SK-N-SH treated with all-trans-retinoic acid at 6 μM for 48 hours (cell line): Measurements from ENCODE around the gene OSBPL2.

Experiments
- ATAC-seq: fragments of 200-7000 bp; cut with Tn5 transposase; 3 replicates; pipeline ENCODE4 v1.9.1; 2020; ENCODE audit warnings: mild to moderate bottlenecking, moderate library complexity
- ARNTL ChIP-seq: fragments of 450-650 bp; formaldehyde crosslinking; IDR thresholded peaks from 2 replicates; pipeline ENCODE4 v1.5.0; 2020; ENCODE audit warnings: low read depth, mild to moderate bottlenecking, moderate library complexity, borderline replicate concordance
- BACH2 ChIP-seq: fragments of 250-450 bp; sonication (Bioruptor Pico); IDR thresholded peaks from 2 replicates; pipeline ENCODE4 v1.9.0; 2021; ENCODE audit warnings: mild to moderate bottlenecking, borderline replicate concordance
- CSDC2 ChIP-seq: fragments of 250-450 bp; sonication (Bioruptor Pico); IDR thresholded peaks from 2 replicates; pipeline ENCODE4 v1.5.0; 2020; ENCODE audit warnings: mild to moderate bottlenecking, moderate library complexity
- ESRRG ChIP-seq: fragments of 250-450 bp; sonication (Bioruptor Pico); IDR thresholded peaks from 2 replicates; pipeline ENCODE4 v1.6.1; 2021; ENCODE audit warnings: mild to moderate bottlenecking
- GLIS3 ChIP-seq: fragments of 250-450 bp; sonication (Bioruptor Pico); IDR thresholded peaks from 2 replicates; pipeline ENCODE4 v1.5.0; 2020; ENCODE audit warnings: mild to moderate bottlenecking, moderate library complexity
- ISL1 ChIP-seq: fragments of 250-450 bp; sonication (Bioruptor Pico); IDR thresholded peaks from 2 replicates; pipeline ENCODE4 v2.1.2; 2022; ENCODE audit warnings: mild to moderate bottlenecking, moderate library complexity
- OSR1 ChIP-seq: fragments of 250-450 bp; sonication (Bioruptor Pico); IDR thresholded peaks from 2 replicates; pipeline ENCODE4 v1.8.0; 2022; ENCODE audit warnings: moderate library complexity, mild to moderate bottlenecking, inconsistent platforms
- PPARA ChIP-seq: fragments of 250-450 bp; sonication (Bioruptor Pico); IDR thresholded peaks from 2 replicates; pipeline ENCODE4 v1.5.0; 2020; ENCODE audit warnings: mild to moderate bottlenecking, borderline replicate concordance
- RARB ChIP-seq: fragments of 250-450 bp; sonication (Bioruptor Pico); IDR thresholded peaks from 2 replicates; pipeline ENCODE4 v1.8.0; 2021; ENCODE audit warnings: mild to moderate bottlenecking, moderate library complexity
- SNAI2 ChIP-seq: fragments of 250-450 bp; sonication (Bioruptor Pico); IDR thresholded peaks from 2 replicates; pipeline ENCODE4 v1.5.0; 2020; ENCODE audit warnings: mild to moderate bottlenecking, moderate library complexity
- TCF4 ChIP-seq: fragments of 250-450 bp; sonication (Bioruptor Pico); IDR thresholded peaks from 2 replicates; pipeline ENCODE4 v1.8.0; 2021; ENCODE audit warnings: mild to moderate bottlenecking, moderate library complexity, borderline replicate concordance
- TOX ChIP-seq: fragments of 250-450 bp; sonication (Bioruptor Pico); IDR thresholded peaks from 2 replicates; pipeline ENCODE4 v1.8.0; 2021; ENCODE audit warnings: mild to moderate bottlenecking, moderate library complexity, borderline replicate concordance
- ZC3H10 ChIP-seq: fragments of 250-450 bp; sonication (Bioruptor Pico); IDR thresholded peaks from 2 replicates; pipeline ENCODE4 v1.5.1; 2021; ENCODE audit warnings: mild to moderate bottlenecking, moderate library complexity
- ZFP3 ChIP-seq: fragments of 250-450 bp; sonication (Bioruptor Pico); IDR thresholded peaks from 2 replicates; pipeline ENCODE4 v1.5.0; 2020; ENCODE audit warnings: mild to moderate bottlenecking, moderate library complexity
- ZFP30 ChIP-seq: fragments of 450-650 bp; formaldehyde crosslinking; IDR thresholded peaks from 2 replicates; pipeline ENCODE4 v1.5.0; 2022; ENCODE audit warnings: mild to moderate bottlenecking, moderate library complexity
- ZNF565 ChIP-seq: fragments of 450-650 bp; formaldehyde crosslinking; conservative IDR thresholded peaks from 2 replicates; pipeline ENCODE4 v1.5.0; 2020; ENCODE audit warnings: low read depth, mild to moderate bottlenecking, moderate library complexity
- ZNF70 ChIP-seq: fragments of 450-650 bp; formaldehyde crosslinking; IDR thresholded peaks from 2 replicates; pipeline ENCODE4 v1.5.0; 2020; ENCODE audit warnings: mild to moderate bottlenecking, moderate library complexity
- TF ChIP-seq, protein P1 (sequence below): fragments of 250-450 bp; sonication (Bioruptor Pico); IDR thresholded peaks from 2 replicates; pipeline ENCODE4 v1.5.1; 2021; ENCODE audit warnings: mild to moderate bottlenecking, moderate library complexity
- TF ChIP-seq, protein P2 (sequence below): fragments of 250-450 bp; sonication (Bioruptor Pico); IDR thresholded peaks from 2 replicates; pipeline ENCODE4 v1.8.0; 2020; ENCODE audit warnings: mild to moderate bottlenecking, moderate library complexity, borderline replicate concordance
- TF ChIP-seq, protein P3 (sequence below): fragments of 250-450 bp; sonication (Bioruptor Pico); IDR thresholded peaks from 2 replicates; pipeline ENCODE4 v1.8.0; 2021; ENCODE audit warnings: low read depth, mild to moderate bottlenecking, moderate library complexity, borderline replicate concordance
- TF ChIP-seq, protein P4 (sequence below): fragments of 250-450 bp; sonication (Bioruptor Pico); IDR thresholded peaks from 2 replicates; pipeline ENCODE4 v1.5.1; 2020; ENCODE audit warnings: low read depth, mild to moderate bottlenecking, moderate library complexity

OSBPL2 gene

DNA sequence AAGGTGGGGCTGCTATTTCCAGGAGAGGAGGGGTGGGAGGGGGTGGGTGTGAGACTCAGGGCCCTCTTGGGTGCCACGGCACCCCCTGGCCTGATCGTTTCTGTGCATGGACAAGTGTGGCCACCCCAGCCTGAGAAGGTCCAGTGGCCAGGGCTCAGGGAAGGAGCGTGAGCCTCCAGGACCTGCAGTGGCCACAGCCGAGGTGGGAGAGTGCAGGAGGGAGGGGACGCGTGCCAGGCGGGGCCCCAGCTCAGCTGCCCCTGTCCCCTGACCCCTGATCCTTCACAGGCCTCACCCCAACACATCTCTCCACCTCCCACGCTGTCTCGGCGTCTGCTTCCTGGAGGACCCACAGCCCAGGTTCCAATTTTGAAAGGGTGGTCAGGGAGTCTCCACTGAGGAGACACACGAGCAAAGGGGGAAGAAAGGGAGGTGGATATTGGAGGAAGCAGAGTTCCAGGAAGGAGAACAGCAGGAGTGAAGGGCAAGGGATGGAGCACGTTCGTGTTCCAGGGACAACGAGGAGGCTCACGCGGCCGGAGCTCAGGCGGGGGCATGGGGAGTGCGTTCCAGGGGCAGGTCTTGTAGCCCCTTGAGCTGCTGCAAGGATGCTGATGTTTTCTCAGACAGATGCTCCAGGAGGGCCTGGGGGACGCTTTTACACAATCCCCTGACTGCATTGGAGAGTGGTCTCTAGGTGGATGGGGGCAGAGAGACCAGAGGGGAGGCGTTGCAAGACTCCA is 14.0 kb upstream of the OSBPL2 start:
- no peak for ATAC-seq
- TF ChIP-seq ZFP30 (no peak), OSR1 (CRISPR knock-in tag) (no peak), ZC3H10 (CRISPR knock-in tag) (no peak), TCF4 (CRISPR knock-in tag) (no peak), ZNF70 (CRISPR knock-in tag) (no peak), TOX (CRISPR knock-in tag) (no peak), ARNTL (CRISPR knock-in tag) (no peak)
- TF ChIP-seq, protein P1, sequence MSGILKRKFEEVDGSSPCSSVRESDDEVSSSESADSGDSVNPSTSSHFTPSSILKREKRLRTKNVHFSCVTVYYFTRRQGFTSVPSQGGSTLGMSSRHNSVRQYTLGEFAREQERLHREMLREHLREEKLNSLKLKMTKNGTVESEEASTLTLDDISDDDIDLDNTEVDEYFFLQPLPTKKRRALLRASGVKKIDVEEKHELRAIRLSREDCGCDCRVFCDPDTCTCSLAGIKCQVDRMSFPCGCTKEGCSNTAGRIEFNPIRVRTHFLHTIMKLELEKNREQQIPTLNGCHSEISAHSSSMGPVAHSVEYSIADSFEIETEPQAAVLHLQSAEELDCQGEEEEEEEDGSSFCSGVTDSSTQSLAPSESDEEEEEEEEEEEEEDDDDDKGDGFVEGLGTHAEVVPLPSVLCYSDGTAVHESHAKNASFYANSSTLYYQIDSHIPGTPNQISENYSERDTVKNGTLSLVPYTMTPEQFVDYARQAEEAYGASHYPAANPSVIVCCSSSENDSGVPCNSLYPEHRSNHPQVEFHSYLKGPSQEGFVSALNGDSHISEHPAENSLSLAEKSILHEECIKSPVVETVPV (CRISPR knock-in tag): no peak
- TF ChIP-seq, all 23 proteins: peak for 0

DNA sequence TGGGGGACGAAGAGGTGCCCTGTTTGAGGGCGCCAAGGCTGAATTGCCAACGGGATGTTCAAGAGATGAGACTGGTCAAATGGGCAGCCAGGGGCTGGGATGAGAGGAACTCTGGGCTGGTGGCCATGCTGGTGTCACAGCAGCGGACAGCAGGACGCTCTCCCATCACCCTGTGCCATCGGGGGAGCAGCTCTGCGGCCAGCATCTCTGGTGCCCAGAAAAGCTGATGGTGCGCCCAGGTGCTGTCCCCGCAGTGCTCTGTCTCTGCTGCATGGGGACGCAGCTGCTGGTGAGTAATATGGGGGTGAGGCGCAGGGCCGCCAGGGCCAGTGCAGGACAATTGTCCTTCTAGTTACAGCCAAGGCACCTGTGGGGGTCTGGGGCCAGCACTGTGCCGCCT is 13.3 kb upstream of the OSBPL2 start:
- no peak for TF ChIP-seq SNAI2 (CRISPR knock-in tag)
- no peak for TF ChIP-seq ZNF565 (CRISPR knock-in tag)
- TF ChIP-seq ZNF70 (CRISPR knock-in tag): no peak
- TF ChIP-seq ZFP3 (CRISPR knock-in tag): no peak
- no peak for TF ChIP-seq RARB (CRISPR knock-in tag)
- TF ChIP-seq, all 23 proteins: peak for 0
- no peak for ATAC-seq

DNA sequence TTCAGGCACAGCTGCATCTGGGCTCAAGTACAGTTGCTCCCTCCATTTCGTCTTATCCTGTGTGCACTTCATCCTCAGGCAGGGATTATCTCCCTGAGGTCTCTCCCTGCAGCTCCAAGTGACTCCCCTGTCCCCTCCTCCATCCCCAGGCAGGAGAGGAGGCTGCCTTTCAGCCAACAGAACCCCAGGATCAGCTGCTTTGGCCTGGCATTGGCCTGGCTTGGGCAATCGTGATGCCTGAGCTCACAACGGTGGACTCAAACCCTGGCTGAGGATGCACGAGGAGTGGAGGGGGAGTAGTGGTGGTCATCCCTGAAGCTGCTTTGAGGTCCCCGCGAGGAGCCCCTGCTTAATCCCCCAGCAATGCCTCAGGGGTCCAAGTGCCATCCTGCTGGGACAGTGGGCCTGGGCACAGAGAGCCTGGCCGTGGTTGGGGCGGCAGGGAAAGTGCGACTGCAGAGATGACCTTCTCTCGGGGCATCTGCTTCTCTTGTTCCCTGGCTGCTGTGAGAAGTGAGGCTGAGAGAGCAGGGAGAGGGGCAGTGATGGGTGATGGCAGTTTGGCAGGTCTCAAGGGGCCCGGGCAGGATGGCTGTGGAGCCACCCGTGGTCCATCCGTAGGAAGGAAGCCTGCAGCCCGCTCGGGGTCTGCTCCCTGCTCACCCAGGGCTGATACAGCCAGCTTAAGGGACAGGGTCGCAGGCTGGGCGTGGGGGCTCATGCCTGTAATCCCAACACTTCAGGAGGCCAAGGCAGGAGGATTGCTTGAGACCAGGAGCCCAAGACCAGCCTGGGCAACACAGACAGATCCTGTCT is 12.3 kb upstream of the OSBPL2 start:
- TF ChIP-seq, protein P2, sequence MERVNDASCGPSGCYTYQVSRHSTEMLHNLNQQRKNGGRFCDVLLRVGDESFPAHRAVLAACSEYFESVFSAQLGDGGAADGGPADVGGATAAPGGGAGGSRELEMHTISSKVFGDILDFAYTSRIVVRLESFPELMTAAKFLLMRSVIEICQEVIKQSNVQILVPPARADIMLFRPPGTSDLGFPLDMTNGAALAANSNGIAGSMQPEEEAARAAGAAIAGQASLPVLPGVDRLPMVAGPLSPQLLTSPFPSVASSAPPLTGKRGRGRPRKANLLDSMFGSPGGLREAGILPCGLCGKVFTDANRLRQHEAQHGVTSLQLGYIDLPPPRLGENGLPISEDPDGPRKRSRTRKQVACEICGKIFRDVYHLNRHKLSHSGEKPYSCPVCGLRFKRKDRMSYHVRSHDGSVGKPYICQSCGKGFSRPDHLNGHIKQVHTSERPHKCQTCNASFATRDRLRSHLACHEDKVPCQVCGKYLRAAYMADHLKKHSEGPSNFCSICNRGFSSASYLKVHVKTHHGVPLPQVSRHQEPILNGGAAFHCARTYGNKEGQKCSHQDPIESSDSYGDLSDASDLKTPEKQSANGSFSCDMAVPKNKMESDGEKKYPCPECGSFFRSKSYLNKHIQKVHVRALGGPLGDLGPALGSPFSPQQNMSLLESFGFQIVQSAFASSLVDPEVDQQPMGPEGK (CRISPR knock-in tag): no peak
- TF ChIP-seq TCF4 (CRISPR knock-in tag) (no peak), ARNTL (CRISPR knock-in tag) (no peak), BACH2 (CRISPR knock-in tag) (no peak), GLIS3 (CRISPR knock-in tag) (no peak), OSR1 (CRISPR knock-in tag) (no peak), ESRRG (CRISPR knock-in tag) (no peak), ISL1 (no peak), PPARA (CRISPR knock-in tag) (no peak), SNAI2 (CRISPR knock-in tag) (no peak), ZNF565 (CRISPR knock-in tag) (no peak)
- TF ChIP-seq, protein P3, sequence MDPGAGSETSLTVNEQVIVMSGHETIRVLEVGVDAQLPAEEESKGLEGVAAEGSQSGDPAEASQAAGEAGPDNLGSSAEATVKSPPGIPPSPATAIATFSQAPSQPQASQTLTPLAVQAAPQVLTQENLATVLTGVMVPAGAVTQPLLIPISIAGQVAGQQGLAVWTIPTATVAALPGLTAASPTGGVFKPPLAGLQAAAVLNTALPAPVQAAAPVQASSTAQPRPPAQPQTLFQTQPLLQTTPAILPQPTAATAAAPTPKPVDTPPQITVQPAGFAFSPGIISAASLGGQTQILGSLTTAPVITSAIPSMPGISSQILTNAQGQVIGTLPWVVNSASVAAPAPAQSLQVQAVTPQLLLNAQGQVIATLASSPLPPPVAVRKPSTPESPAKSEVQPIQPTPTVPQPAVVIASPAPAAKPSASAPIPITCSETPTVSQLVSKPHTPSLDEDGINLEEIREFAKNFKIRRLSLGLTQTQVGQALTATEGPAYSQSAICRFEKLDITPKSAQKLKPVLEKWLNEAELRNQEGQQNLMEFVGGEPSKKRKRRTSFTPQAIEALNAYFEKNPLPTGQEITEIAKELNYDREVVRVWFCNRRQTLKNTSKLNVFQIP (CRISPR knock-in tag): no peak
- ATAC-seq: no peak

DNA sequence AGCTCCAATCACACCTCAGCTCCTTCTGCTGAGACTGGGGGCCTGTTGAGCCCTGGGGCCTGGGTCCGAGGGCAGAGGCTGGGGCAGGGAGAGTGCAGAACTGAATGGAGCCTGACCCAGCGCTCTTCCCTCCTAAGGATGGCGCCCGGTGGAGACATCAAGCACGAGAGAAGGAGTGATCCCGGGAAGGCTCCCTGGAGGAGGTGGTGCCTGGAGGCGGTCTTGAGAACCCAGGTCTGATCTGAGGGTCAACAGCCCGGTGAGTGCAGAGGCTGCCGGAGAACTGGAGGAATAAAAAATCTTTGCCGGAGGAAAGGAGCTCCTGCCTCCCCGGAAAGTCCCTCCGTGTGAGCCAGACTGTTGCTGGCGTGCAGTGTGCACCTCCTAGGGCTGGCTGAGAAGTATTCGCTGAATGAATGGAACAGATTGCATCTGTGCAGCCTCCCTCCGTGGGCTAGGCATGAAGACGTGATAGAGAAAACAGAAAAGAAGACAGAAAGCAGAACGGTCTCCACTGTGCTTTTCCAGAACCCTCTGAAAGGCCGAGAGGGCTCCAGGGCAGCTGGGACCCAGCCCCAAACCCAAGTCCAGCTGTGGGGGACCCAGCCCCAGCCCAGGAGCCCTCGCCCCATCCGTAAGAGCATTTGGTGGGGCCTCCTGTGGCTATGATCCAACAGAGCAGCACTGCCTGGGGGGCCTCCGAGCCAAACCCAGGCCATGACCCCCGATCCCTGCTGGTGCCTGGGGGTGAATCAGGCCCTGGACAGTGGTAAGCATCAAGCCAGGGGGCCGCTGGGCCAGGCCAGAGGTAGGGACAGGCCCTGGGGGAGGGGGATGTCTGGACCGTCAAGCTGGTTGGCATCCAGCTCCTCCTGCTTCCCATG is 11.4 kb upstream of the OSBPL2 start:
- no peak for TF ChIP-seq ZFP3 (CRISPR knock-in tag)
- TF ChIP-seq, protein P2 (CRISPR knock-in tag): no peak
- TF ChIP-seq, protein P4, sequence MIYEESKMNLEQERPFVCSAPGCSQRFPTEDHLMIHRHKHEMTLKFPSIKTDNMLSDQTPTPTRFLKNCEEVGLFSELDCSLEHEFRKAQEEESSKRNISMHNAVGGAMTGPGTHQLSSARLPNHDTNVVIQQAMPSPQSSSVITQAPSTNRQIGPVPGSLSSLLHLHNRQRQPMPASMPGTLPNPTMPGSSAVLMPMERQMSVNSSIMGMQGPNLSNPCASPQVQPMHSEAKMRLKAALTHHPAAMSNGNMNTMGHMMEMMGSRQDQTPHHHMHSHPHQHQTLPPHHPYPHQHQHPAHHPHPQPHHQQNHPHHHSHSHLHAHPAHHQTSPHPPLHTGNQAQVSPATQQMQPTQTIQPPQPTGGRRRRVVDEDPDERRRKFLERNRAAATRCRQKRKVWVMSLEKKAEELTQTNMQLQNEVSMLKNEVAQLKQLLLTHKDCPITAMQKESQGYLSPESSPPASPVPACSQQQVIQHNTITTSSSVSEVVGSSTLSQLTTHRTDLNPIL: no peak
- no peak for TF ChIP-seq TCF4 (CRISPR knock-in tag)
- no peak for TF ChIP-seq TOX (CRISPR knock-in tag)
- no peak for TF ChIP-seq CSDC2 (CRISPR knock-in tag)
- TF ChIP-seq, protein P3 (CRISPR knock-in tag): no peak

More for the DNA sequence above, 11.4 kb upstream of the OSBPL2 start:
- ATAC-seq: no peak
